GM23338 (cell line): ENCODE measurements around the gene ETV5. TPM values are rescaled to one million over a fixed set of nuclear protein-coding genes. Genes with fewer than 3 reads are reported as not detected.

Experiments
- ATAC-seq: fragments of 200-7000 bp; cut with Tn5 transposase; 3 replicates; pipeline ENCODE4 v1.9.1; 2020
- DNase-seq: peaks from one replicate; pipeline ENCODE4 v3.0.0-alpha.2; 2015; ENCODE audit warnings: low spot score
- H2AFZ ChIP-seq: fragments of 200-600 bp; sonication (generic); 2 replicates; pipeline ENCODE4 v1.8.0; 2016; ENCODE audit warnings: antibody characterized with exemption, mild to moderate bottlenecking, moderate library complexity
- H3F3A ChIP-seq: fragments of 200-600 bp; sonication (generic); replicated peaks from 2 replicates; pipeline ENCODE4 v1.8.0; 2017; ENCODE audit warnings: antibody characterized with exemption, mixed run types, low read depth
- H3K27ac ChIP-seq: fragments of 200-600 bp; sonication (generic); 2 replicates; pipeline ENCODE4 v1.6.1; 2016; ENCODE audit warnings: low read depth
- H3K27me3 ChIP-seq: fragments of 200-600 bp; sonication (generic); 2 replicates; pipeline ENCODE4 v1.8.0; 2016; ENCODE audit warnings: mild to moderate bottlenecking, mixed run types, moderate library complexity; ENCODE audit not compliant: insufficient read depth
- H3K36me3 ChIP-seq: fragments of 200-600 bp; sonication (generic); 2 replicates; pipeline ENCODE4 v1.8.0; 2016; ENCODE audit warnings: mild to moderate bottlenecking; ENCODE audit not compliant: insufficient read depth
- H3K4me1 ChIP-seq: fragments of 200-600 bp; sonication (generic); 2 replicates; pipeline ENCODE4 v1.8.0; 2016; ENCODE audit warnings: mild to moderate bottlenecking, moderate library complexity; ENCODE audit not compliant: insufficient read depth
- H3K4me2 ChIP-seq: fragments of 200-600 bp; sonication (generic); 2 replicates; pipeline ENCODE4 v1.7.1; 2017; ENCODE audit warnings: mixed run types
- H3K4me3 ChIP-seq: fragments of 200-600 bp; sonication (generic); 2 replicates; pipeline ENCODE4 v1.6.1; 2016; ENCODE audit warnings: mixed run types
- H3K79me2 ChIP-seq: fragments of 200-600 bp; sonication (generic); replicated peaks from 2 replicates; pipeline ENCODE4 v1.8.0; 2017; ENCODE audit warnings: mild to moderate bottlenecking; ENCODE audit not compliant: insufficient read depth
- H3K9me2 ChIP-seq: fragments of 200-600 bp; sonication (generic); 2 replicates; pipeline ENCODE4 v1.8.0; 2017; ENCODE audit not compliant: insufficient read depth
- H4K20me1 ChIP-seq: fragments of 200-600 bp; sonication (generic); replicated peaks from 2 replicates; pipeline ENCODE4 v1.8.0; 2017; ENCODE audit warnings: mild to moderate bottlenecking; ENCODE audit not compliant: insufficient read depth
- H3K27ac Mint-ChIP-seq: 2 replicates; pipeline ENCODE4 v1.8.0; 2020; ENCODE audit warnings: inconsistent platforms, mild to moderate bottlenecking, moderate library complexity, mixed read lengths
- H3K27me3 Mint-ChIP-seq: 3 replicates; pipeline ENCODE4 v1.8.0; 2022; ENCODE audit warnings: low read depth, mild to moderate bottlenecking, moderate library complexity, mixed read lengths, inconsistent platforms; ENCODE audit not compliant: insufficient read depth, poor library complexity
- H3K36me3 Mint-ChIP-seq: 3 replicates; pipeline ENCODE4 v1.8.0; 2021; ENCODE audit warnings: low read depth, mild to moderate bottlenecking, inconsistent platforms, moderate library complexity, mixed read lengths
- H3K4me1 Mint-ChIP-seq: 3 replicates; pipeline ENCODE4 v1.8.0; 2020; ENCODE audit warnings: mild to moderate bottlenecking, inconsistent platforms, mixed read lengths
- H3K4me3 Mint-ChIP-seq: 3 replicates; pipeline ENCODE4 v1.8.0; 2021; ENCODE audit warnings: moderate library complexity, mild to moderate bottlenecking, inconsistent platforms, mixed read lengths
- H3K9me3 Mint-ChIP-seq: 3 replicates; pipeline ENCODE4 v1.8.0; 2020; ENCODE audit warnings: moderate library complexity, mild to moderate bottlenecking, inconsistent platforms, mixed read lengths
- CREB1 ChIP-seq: fragments of 250-450 bp; sonication (Bioruptor Pico); IDR thresholded peaks from 2 replicates; pipeline ENCODE4 v1.5.0; 2020; ENCODE audit warnings: low read depth, mild to moderate bottlenecking, moderate library complexity
- EZH2 ChIP-seq: fragments of 200-600 bp; sonication (generic); IDR thresholded peaks from one replicate; pipeline ENCODE4 v1.8.0; 2017; ENCODE audit warnings: antibody characterized with exemption, mild to moderate bottlenecking, low read depth; ENCODE audit not compliant: unreplicated experiment
- EZH2phosphoT487 ChIP-seq: fragments of 200-600 bp; sonication (generic); IDR thresholded peaks from one replicate; pipeline ENCODE4 v1.8.1; 2018; ENCODE audit warnings: antibody characterized with exemption; ENCODE audit not compliant: unreplicated experiment
- JUNB ChIP-seq: IDR thresholded peaks from one replicate; pipeline ENCODE4 v1.6.1; 2016; ENCODE audit warnings: antibody characterized with exemption; ENCODE audit not compliant: unreplicated experiment
- NANOG ChIP-seq: IDR thresholded peaks from 2 replicates; pipeline ENCODE4 v1.6.1; 2016; ENCODE audit warnings: antibody characterized with exemption, borderline replicate concordance
- POLR2AphosphoS5 ChIP-seq: IDR thresholded peaks from 2 replicates; pipeline ENCODE4 v1.6.1; 2016; ENCODE audit warnings: antibody characterized with exemption, low read depth
- STAT1 ChIP-seq: IDR thresholded peaks from one replicate; pipeline ENCODE4 v1.6.1; 2016; ENCODE audit warnings: antibody characterized with exemption; ENCODE audit not compliant: unreplicated experiment
- ZNF114 ChIP-seq: fragments of 250-450 bp; sonication (Bioruptor Pico); IDR thresholded peaks from 2 replicates; pipeline ENCODE4 v1.5.0; 2020; ENCODE audit warnings: mild to moderate bottlenecking, moderate library complexity
- ZNF331 ChIP-seq: fragments of 250-450 bp; sonication (Bioruptor Pico); IDR thresholded peaks from 2 replicates; pipeline ENCODE4 v1.5.0; 2020; ENCODE audit warnings: low read depth, mild to moderate bottlenecking, moderate library complexity
- polyA plus RNA-seq: library from polyadenylated mRNA; unstranded; fragments of >200 nt; fragmentation: Nextera tagmentation; extraction: Ambion mirVana; gene quantifications from 2 replicates; pipeline ENCODE4 v1.2.1, GENCODE V29; 2016
- total RNA-seq: library from RNA; depleted of rRNA; stranded (reverse); fragments of >200 nt; shearing (Covaris generic); gene quantifications from 2 replicates; pipeline ENCODE4 v1.2.3, GENCODE V29; 2014
- TF ChIP-seq, protein P1 (sequence below), 2 experiments: fragments of 200-600 bp in 1 of 2; sonication (generic) in 1 of 2; conservative IDR thresholded peaks; 2 replicates each; pipeline versions ENCODE4 v1.5.1 to v1.6.1; 2016 to 2017; ENCODE audit warnings: antibody characterized with exemption in 2 of 2, low read depth in 2 of 2, mild to moderate bottlenecking in 2 of 2, moderate library complexity in 1 of 2
- TF ChIP-seq, protein P2 (sequence below): IDR thresholded peaks from one replicate; pipeline ENCODE4 v1.6.1; 2018; ENCODE audit warnings: antibody characterized with exemption; ENCODE audit not compliant: unreplicated experiment
- TF ChIP-seq, protein P3 (sequence below): IDR thresholded peaks from 2 replicates; pipeline ENCODE4 v1.6.1; 2016; ENCODE audit warnings: antibody characterized with exemption

Gene ETV5
- total and polyA plus RNA-seq, 2 experiments from 2014 or later, result 33.5 to 57.1 TPM

DNA sequence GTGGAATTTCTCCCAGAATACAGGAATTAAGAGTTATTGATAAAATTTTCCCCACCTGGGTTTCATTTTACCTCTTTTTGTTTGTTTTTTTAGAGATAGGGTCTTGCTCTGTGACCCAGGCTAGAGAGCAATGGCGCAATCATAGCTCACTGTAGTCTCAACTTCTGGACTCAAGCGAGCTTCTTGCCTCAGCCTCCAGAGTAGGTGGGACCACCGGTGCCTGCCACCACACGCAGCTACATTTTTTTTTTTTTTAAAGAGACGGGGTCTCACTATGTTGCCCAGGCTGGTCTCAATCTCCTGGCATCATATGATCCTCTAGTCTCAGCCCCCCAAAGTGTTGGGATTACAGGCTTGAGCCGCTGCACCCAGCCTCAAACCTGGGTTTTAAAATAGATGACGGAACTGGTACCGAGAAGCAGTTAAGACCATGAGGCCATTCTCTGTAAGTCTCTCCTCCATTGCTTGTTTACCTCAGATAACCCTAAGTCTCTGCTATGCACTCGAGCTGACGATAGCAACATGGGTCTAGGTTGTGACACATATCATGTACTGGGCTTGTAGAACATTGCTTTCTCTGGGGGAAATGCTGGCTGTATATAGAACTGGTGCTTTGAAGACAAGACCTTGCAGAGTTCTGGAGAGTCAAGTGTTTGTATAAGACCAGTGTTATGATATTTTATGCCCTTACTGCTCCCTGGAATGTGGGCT, 16.4 kb downstream of the ETV5 start (continued):
- TF ChIP-seq, protein P1, sequence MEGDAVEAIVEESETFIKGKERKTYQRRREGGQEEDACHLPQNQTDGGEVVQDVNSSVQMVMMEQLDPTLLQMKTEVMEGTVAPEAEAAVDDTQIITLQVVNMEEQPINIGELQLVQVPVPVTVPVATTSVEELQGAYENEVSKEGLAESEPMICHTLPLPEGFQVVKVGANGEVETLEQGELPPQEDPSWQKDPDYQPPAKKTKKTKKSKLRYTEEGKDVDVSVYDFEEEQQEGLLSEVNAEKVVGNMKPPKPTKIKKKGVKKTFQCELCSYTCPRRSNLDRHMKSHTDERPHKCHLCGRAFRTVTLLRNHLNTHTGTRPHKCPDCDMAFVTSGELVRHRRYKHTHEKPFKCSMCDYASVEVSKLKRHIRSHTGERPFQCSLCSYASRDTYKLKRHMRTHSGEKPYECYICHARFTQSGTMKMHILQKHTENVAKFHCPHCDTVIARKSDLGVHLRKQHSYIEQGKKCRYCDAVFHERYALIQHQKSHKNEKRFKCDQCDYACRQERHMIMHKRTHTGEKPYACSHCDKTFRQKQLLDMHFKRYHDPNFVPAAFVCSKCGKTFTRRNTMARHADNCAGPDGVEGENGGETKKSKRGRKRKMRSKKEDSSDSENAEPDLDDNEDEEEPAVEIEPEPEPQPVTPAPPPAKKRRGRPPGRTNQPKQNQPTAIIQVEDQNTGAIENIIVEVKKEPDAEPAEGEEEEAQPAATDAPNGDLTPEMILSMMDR (conservative IDR thresholded peaks at IDR 0.05; ENCODE audit: low read depth in 2 of 2), result no peak
- TF ChIP-seq CREB1 (CRISPR knock-in tag) (no peak), POLR2AphosphoS5 (no peak), EZH2phosphoT487 (no peak), EZH2 (no peak), NANOG (no peak), ZNF114 (CRISPR knock-in tag) (no peak), STAT1 (no peak), ZNF331 (no peak)
- TF ChIP-seq, protein P2, sequence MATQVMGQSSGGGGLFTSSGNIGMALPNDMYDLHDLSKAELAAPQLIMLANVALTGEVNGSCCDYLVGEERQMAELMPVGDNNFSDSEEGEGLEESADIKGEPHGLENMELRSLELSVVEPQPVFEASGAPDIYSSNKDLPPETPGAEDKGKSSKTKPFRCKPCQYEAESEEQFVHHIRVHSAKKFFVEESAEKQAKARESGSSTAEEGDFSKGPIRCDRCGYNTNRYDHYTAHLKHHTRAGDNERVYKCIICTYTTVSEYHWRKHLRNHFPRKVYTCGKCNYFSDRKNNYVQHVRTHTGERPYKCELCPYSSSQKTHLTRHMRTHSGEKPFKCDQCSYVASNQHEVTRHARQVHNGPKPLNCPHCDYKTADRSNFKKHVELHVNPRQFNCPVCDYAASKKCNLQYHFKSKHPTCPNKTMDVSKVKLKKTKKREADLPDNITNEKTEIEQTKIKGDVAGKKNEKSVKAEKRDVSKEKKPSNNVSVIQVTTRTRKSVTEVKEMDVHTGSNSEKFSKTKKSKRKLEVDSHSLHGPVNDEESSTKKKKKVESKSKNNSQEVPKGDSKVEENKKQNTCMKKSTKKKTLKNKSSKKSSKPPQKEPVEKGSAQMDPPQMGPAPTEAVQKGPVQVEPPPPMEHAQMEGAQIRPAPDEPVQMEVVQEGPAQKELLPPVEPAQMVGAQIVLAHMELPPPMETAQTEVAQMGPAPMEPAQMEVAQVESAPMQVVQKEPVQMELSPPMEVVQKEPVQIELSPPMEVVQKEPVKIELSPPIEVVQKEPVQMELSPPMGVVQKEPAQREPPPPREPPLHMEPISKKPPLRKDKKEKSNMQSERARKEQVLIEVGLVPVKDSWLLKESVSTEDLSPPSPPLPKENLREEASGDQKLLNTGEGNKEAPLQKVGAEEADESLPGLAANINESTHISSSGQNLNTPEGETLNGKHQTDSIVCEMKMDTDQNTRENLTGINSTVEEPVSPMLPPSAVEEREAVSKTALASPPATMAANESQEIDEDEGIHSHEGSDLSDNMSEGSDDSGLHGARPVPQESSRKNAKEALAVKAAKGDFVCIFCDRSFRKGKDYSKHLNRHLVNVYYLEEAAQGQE, result no peak
- TF ChIP-seq, protein P3, sequence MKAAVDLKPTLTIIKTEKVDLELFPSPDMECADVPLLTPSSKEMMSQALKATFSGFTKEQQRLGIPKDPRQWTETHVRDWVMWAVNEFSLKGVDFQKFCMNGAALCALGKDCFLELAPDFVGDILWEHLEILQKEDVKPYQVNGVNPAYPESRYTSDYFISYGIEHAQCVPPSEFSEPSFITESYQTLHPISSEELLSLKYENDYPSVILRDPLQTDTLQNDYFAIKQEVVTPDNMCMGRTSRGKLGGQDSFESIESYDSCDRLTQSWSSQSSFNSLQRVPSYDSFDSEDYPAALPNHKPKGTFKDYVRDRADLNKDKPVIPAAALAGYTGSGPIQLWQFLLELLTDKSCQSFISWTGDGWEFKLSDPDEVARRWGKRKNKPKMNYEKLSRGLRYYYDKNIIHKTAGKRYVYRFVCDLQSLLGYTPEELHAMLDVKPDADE, result no peak

DNA sequence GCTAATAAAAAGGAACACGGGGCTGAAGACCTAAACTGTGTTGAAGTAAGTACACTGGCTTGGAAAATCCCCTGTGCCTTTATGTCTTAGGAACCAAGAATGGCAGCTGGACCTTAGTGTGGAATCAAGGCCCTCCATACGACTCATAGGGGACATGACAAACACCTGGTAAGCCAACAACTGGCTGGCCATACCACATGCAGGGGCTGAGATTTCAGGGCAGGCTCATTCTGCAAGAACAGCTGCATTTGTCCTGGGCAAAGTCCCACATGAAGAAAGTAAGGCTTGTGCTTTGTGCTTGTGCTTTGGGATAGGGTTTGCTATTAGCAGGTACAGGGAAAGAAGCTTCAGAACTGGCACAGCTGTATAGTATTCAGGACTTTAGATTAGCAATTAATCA, 18.0 kb downstream of the ETV5 start:
- Mint-ChIP-seq H3K27me3 (no peaks in the 10 kb centered on the region), H3K4me3 (no peak overlapping the region), H3K9me3 (peaks cover 5% of the 10 kb centered on the region; the same call in 2 of the 3 replicates), H3K36me3 (peaks cover 44% of the 10 kb centered on the region), H3K4me1 (peaks cover 37% of the 10 kb centered on the region), H3K27ac (no peak overlapping the region; the same call in 1 of the 2 replicates)
- no peak overlapping the region for H3K4me2 ChIP-seq
- peaks cover 11% of the 10 kb centered on the region; the same call in 1 of the 2 replicates for H3K79me2 ChIP-seq
- no peak overlapping the region for H2AFZ ChIP-seq
- ATAC-seq (no peak), DNase-seq (no peak)
- no peaks in the 10 kb centered on the region for H3F3A ChIP-seq
- peaks cover 36% of the 10 kb centered on the region for H3K4me1 ChIP-seq
- TF ChIP-seq JUNB, result no peak
- TF ChIP-seq ZNF114 (CRISPR knock-in tag), result no peak
- TF ChIP-seq NANOG, result no peak
- no peak for TF ChIP-seq STAT1
- TF ChIP-seq, protein P2, result no peak
- H3K27me3 ChIP-seq, result no peaks in the 10 kb centered on the region
- no peaks in the 10 kb centered on the region for H3K9me2 ChIP-seq
- H4K20me1 ChIP-seq, result 0 out of 2 replicates have a peak, but pooled peaks cover 4% of the 10 kb centered on the region
- no peaks in the 10 kb centered on the region for H3K36me3 ChIP-seq
- no peak overlapping the region for H3K27ac ChIP-seq
- H3K4me3 ChIP-seq, result no peak overlapping the region
